Cerebellar cortex (tissue), 1 donor: ENCODE measurements around the gene DGKZ.

Source experiments
- DNase-seq: peaks from one replicate; pipeline ENCODE4 v3.0.0-alpha.2; 2015; ENCODE audit warnings: low spot score

The DGKZ gene

GRCh38 chr11:46326813-46327416 lies 20.3 kb upstream of the DGKZ start:
- DNase-seq, result no peak

- DNase-seq, result no peak
Measured at GRCh38 chr11:46327829-46328228, 19.4 kb upstream of the DGKZ start.

- DNase-seq, result no peak
Measured at GRCh38 chr11:46330154-46330553, 17.1 kb upstream of the DGKZ start.

- DNase-seq, result no peak
Measured at GRCh38 chr11:46330563-46331281, 16.5 kb upstream of the DGKZ start.

GRCh38 chr11:46331282-46331984 lies 15.8 kb upstream of the DGKZ start:
- no peak for DNase-seq

- DNase-seq, result no peak
Measured at GRCh38 chr11:46332093-46332567, 15.1 kb upstream of the DGKZ start.

- no peak for DNase-seq
Measured at GRCh38 chr11:46332568-46333393, 14.5 kb upstream of the DGKZ start.

- no peak for DNase-seq
Measured at GRCh38 chr11:46333394-46333947, 13.8 kb upstream of the DGKZ start.

- DNase-seq, result no peak
Measured at GRCh38 chr11:46334211-46334610, 13.1 kb upstream of the DGKZ start.

- no peak for DNase-seq
Measured at GRCh38 chr11:46335271-46335670, 12.0 kb upstream of the DGKZ start.

- peak; percentile 28 for DNase-seq
Measured at GRCh38 chr11:46335890-46336562, 11.2 kb upstream of the DGKZ start.

GRCh38 chr11:46336563-46337180 lies 10.6 kb upstream of the DGKZ start:
- DNase-seq, result no peak

GRCh38 chr11:46337626-46338345 lies 9.5 kb upstream of the DGKZ start:
- no peak for DNase-seq

GRCh38 chr11:46338636-46338987 lies 8.7 kb upstream of the DGKZ start:
- no peak for DNase-seq

- DNase-seq, result peak; percentile 45
Measured at GRCh38 chr11:46338988-46339666, 8.1 kb upstream of the DGKZ start.

- DNase-seq, result no peak
Measured at GRCh38 chr11:46339816-46340215, 7.4 kb upstream of the DGKZ start.

- no peak for DNase-seq
Measured at GRCh38 chr11:46341454-46341853, 5.8 kb upstream of the DGKZ start.

- DNase-seq, result no peak
Measured at GRCh38 chr11:46342239-46342638, 5.0 kb upstream of the DGKZ start.

GRCh38 chr11:46343520-46343919 lies 3.7 kb upstream of the DGKZ start:
- DNase-seq, result no peak

- DNase-seq, result no peak
Measured at GRCh38 chr11:46345131-46345597, 2.1 kb upstream of the DGKZ start.
